ENCODE data around the gene CAB39L. TPM values are rescaled to one million over a fixed set of nuclear protein-coding genes. Genes with fewer than 3 reads are reported as not detected.

Gene CAB39L
- total RNA-seq, 1 donor from 2014 or later, result 5.8 TPM

DNA sequence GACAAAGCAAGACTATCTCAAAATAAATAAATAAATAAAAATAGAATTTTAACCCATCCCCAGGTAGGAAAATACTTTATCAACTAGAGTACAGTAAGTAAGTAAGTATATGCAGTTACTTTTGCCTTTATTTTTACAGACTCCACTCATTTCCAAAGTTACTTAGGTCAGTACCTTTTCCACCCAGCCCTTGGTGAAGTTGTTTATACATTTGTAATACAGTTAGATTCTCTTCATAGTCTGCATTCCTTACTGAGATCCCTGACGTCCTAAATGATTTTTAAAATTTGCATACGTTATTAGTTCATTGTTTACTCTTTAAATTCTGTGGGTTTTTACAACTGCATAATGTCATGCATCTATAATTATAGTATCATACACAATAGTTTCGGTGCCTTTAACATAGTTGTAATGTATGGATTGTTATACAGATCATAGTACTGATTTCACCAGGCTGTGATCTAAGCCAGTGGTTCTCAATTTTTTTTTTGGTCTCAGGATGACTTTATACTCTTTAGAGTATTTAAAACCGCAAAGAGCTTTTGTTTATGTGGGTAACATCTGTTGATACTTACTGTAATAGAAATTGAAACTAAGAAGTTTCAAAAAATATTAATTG is 10.6 kb upstream of the CAB39L start:
- intact Hi-C loops (cut with micrococcal nuclease), result loop anchor here (1.0 kb wide), 1 partner anchor 10 kb away; the partner anchor contains the start of genes CAB39L and SETDB2
- peaks cover 25% of the 10 kb centered on the region for H3K4me1 Mint-ChIP-seq (ENCODE audit: low read depth)
- H3K4me3 Mint-ChIP-seq (ENCODE audit: low read depth), result no peak overlapping the region
- DNase-seq (ENCODE audit: low spot score), result no peak
- no peaks in the 10 kb centered on the region for H3K9me3 Mint-ChIP-seq
- no peaks in the 10 kb centered on the region for H3K27me3 Mint-ChIP-seq (ENCODE audit: low read depth)
- peak overlapping the region; percentile 25 for H3K27ac Mint-ChIP-seq
- peaks cover 29% of the 10 kb centered on the region for H3K36me3 Mint-ChIP-seq (ENCODE audit: low read depth)

DNA sequence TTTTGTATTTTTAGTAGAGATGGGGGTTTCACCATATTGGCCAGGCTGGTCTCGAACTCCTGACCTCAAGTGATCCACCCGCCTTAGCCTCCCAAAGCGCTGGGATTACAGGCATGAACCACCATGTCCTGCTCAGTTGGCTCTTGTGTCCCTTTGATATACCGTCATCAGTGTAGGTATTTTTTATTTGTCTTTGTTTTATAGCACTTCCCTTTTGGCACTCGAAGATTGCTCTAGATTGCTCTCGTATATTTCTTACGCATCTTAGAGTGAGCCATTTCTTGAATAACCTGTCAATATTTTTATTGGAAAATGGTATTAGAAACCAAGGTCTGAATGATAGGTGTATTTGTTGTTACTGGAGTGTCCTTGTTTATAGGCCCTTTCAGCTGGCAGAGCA is 9.6 kb upstream of the CAB39L start:
- Mint-ChIP-seq H3K4me1 (ENCODE audit: low read depth) (peaks cover 33% of the 10 kb centered on the region), H3K36me3 (ENCODE audit: low read depth) (peaks cover 38% of the 10 kb centered on the region), H3K27me3 (ENCODE audit: low read depth) (no peaks in the 10 kb centered on the region), H3K4me3 (ENCODE audit: low read depth) (no peak overlapping the region), H3K9me3 (no peaks in the 10 kb centered on the region), H3K27ac (no peak overlapping the region)
- intact Hi-C loops (cut with micrococcal nuclease), result no loop called here
- no peak for DNase-seq (ENCODE audit: low spot score)

DNA sequence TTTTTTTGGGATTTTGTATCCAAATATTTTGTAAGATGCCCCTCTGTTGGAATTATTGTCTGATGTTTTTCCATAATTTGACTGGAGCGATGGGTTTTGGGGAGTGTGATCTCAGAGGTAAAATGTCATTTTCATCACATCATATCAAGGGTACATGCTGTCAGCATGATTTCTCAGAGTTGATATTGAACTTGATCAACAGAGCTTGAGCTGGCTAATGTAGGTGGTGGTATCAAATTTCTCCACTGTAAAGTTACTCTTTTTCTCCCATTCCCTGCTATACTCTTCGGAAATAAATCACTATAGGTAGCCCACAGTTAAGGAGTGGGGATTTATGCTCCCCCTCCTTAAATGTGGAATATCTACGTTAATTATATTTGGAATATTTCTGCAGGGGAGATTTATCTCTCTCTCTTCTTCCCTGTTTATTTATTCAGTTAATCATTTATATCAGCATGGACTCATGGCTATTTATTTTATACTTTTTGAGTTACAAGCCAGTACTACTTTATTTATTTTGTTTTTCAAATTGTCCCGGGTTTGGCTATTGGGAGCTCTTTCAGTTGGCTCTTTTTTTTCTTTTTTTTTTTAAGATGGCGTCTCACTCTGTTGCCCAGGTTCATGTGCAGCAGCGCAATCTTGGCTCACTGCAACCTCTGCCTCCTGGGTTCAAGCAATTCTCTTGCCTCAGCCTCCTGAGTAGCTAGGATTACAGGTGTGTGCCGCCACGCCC is 9.0 kb upstream of the CAB39L start:
- H3K4me3 Mint-ChIP-seq (ENCODE audit: low read depth), result no peak overlapping the region
- H3K27me3 Mint-ChIP-seq (ENCODE audit: low read depth), result no peaks in the 10 kb centered on the region
- H3K4me1 Mint-ChIP-seq (ENCODE audit: low read depth), result peaks cover 38% of the 10 kb centered on the region
- intact Hi-C loops (cut with micrococcal nuclease), result no loop called here
- H3K36me3 Mint-ChIP-seq (ENCODE audit: low read depth), result peaks cover 38% of the 10 kb centered on the region
- H3K9me3 Mint-ChIP-seq, result no peaks in the 10 kb centered on the region
- DNase-seq (ENCODE audit: low spot score), result no peak
- no peak overlapping the region for H3K27ac Mint-ChIP-seq

DNA sequence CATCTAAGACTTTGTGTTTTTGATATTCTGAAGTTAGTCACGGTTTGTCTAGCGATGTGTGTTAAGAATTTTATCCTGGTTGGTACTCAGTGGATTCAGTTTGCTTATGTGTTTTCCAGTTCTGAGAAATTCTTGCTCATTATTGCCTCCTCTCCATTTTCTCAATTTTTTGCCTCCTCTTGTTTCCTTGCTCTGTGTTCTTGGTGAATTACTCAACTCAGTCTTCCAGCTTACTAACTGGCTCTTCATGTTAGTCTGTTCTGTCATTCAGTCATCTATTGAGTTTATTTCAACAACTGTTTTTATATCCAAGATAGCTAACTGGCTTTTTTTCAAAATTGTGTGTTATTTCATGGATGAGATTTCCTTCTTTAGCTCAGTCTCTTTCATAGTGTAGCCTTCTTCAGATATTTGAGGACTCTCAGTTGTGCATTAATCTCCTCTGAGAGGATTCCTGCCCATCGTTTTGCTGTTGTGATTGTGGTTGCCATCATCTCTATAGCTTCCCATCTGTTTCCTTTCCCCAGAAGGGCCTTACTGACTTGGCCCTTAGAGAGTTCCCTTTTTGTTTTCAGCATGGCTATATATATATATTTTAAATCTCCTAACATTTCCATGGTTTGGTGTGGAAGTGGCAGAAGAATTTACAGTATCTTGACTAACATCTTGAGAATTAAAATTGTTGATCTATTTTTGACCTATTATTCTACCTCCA is 6.4 kb upstream of the CAB39L start:
- H3K9me3 Mint-ChIP-seq, result no peaks in the 10 kb centered on the region
- H3K4me1 Mint-ChIP-seq (ENCODE audit: low read depth), result peaks cover 50% of the 10 kb centered on the region
- H3K4me3 Mint-ChIP-seq (ENCODE audit: low read depth), result no peak overlapping the region
- no peaks in the 10 kb centered on the region for H3K27me3 Mint-ChIP-seq (ENCODE audit: low read depth)
- no peak for DNase-seq (ENCODE audit: low spot score)
- H3K27ac Mint-ChIP-seq, result peak overlapping the region; percentile 61
- H3K36me3 Mint-ChIP-seq (ENCODE audit: low read depth), result peaks cover 38% of the 10 kb centered on the region
- intact Hi-C loops (cut with micrococcal nuclease), result no loop called here

DNA sequence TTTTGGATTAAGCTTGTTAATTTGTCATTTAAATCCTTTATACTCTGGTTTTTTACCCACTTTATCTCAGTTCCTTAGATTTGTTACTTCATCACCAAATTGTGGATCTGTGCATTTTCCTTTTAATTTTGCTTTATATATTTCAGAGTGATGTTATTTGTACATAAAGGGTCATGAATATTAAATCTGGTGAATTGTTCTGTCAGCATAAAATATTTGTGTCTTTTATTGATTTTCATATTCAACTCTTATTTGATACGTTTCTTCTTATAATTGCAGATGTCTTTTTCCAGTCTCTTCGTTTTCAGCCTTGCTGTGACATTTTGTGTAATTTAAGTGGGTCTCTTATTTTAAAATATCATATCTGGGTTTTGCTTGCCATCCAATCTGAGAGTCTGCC is 4.9 kb upstream of the CAB39L start:
- no peaks in the 10 kb centered on the region for H3K9me3 Mint-ChIP-seq
- H3K27ac Mint-ChIP-seq, result no peak overlapping the region
- H3K27me3 Mint-ChIP-seq (ENCODE audit: low read depth), result no peaks in the 10 kb centered on the region
- DNase-seq (ENCODE audit: low spot score), result no peak
- no peak overlapping the region for H3K4me3 Mint-ChIP-seq (ENCODE audit: low read depth)
- H3K4me1 Mint-ChIP-seq (ENCODE audit: low read depth), result peaks cover 46% of the 10 kb centered on the region
- intact Hi-C loops (cut with micrococcal nuclease), result loop anchor here (10.0 kb wide), 3 partner anchors 136 to 474 kb away; partner anchors contain the start of genes FNDC3A and RCBTB1
- peaks cover 38% of the 10 kb centered on the region for H3K36me3 Mint-ChIP-seq (ENCODE audit: low read depth)

DNA sequence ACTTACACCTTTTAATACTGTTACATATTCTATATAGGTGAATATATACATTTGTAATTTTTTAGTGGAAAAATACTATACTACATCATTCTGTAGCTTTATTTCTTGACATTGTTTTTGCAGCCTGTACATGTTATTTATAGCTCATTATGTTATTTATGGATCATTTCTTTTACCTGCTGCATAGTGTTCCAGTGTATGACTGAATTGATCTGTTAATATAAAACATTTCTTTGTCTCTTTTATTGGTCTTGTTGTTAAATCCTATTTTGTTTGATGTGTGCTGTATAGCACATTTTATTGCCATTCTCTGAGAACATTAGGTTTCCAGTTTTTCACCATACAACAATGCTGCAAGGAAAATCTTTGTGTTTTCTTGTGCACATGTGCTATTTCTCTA is 2.6 kb upstream of the CAB39L start:
- Mint-ChIP-seq H3K36me3 (ENCODE audit: low read depth) (peaks cover 27% of the 10 kb centered on the region), H3K4me3 (ENCODE audit: low read depth) (peak overlapping the region; percentile 73)

DNA sequence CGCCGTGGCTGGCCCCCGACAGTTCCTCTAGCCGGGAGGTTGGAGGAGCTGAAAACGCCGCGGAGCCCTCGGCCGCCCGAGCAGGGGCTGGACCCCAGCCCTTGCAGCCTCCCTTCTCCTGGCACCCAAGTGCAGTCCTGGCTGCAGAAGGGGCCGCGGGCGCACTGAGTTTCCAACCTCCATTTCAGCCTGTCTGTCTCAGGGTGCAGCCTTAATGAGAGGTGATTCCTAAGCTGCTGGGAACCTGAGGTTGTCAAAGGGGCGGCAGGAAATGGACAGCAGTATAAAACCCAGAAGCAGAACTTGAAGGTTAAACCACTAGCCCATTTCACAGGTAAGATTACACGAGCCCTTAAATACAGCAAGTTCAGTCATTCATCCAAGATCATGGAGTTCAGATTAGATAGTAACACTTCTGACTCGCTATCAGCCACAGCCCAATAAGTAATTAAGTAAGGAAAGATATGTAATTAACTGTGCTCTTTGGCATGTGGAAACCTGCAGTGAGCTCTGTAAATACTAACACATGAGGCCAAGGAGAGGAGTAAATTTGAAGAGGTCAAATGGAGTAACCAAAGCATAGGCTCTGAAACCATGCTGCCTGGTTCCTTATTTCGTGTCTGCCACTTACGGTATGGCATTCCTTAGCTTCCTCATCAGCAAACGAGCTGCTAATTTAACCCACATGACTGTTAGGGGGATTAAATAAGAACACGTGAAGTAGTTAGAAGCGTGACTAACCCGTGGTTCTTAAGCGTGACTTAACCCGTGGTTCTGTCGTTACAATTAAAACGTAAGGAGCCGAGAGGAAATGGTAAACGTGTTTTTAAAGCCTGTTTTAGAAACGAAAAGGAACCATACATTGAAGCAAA is 896 bp upstream of the CAB39L start:
- intact Hi-C loops (cut with micrococcal nuclease), result loop anchor here (1.0 to 10.0 kb wide), 11 partner anchors 10 to 683 kb away; partner anchors contain the start of genes CDADC1, FNDC3A, KPNA3 and PHF11
- Mint-ChIP-seq H3K4me3 (ENCODE audit: low read depth) (peak overlapping the region; percentile 95), H3K27ac (peak overlapping the region; percentile 99), H3K4me1 (ENCODE audit: low read depth) (peaks cover 57% of the 10 kb centered on the region), H3K36me3 (ENCODE audit: low read depth) (peaks cover 20% of the 10 kb centered on the region), H3K9me3 (no peaks in the 10 kb centered on the region), H3K27me3 (ENCODE audit: low read depth) (peaks cover 2% of the 10 kb centered on the region)
- DNase-seq (ENCODE audit: low spot score), result peak; percentile 13

More for the DNA sequence above, 2.6 kb upstream of the CAB39L start:
- H3K27ac Mint-ChIP-seq, result peak overlapping the region; percentile 65
- intact Hi-C loops (cut with micrococcal nuclease), result loop anchor here (10.0 kb wide), 3 partner anchors 138 to 472 kb away; partner anchors contain the start of genes FNDC3A and RCBTB1
- DNase-seq (ENCODE audit: low spot score), result no peak
- H3K27me3 Mint-ChIP-seq (ENCODE audit: low read depth), result no peaks in the 10 kb centered on the region
- H3K9me3 Mint-ChIP-seq, result no peaks in the 10 kb centered on the region
- H3K4me1 Mint-ChIP-seq (ENCODE audit: low read depth), result peaks cover 60% of the 10 kb centered on the region

DNA sequence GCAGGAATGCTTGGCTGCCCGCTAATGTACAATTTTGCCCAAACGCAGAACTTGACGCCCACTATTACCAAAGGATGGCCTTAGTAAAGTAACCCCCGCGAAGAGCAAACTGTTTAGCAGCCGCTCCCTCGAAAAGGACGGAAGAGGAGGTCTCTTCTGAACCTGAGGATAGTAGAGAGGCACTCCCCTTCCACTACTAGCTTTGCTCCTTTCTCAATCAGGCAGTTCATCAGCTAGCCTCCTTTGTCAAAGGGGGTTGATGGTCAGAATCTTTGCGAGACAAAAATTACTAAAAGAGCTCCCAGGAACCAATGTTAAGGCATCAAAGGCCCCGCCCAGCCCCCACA is 534 bp downstream of the CAB39L start:
- no peak for DNase-seq (ENCODE audit: low spot score)
- H3K36me3 Mint-ChIP-seq (ENCODE audit: low read depth), result peaks cover 9% of the 10 kb centered on the region
- H3K4me3 Mint-ChIP-seq (ENCODE audit: low read depth), result peak overlapping the region; percentile 95
- no peaks in the 10 kb centered on the region for H3K9me3 Mint-ChIP-seq
- H3K27ac Mint-ChIP-seq, result peak overlapping the region; percentile 99
- intact Hi-C loops (cut with micrococcal nuclease), result loop anchor here (5.0 to 10.0 kb wide), 8 partner anchors 141 to 684 kb away; partner anchors contain the start of genes CDADC1, FNDC3A and RCBTB1
- H3K4me1 Mint-ChIP-seq (ENCODE audit: low read depth), result peaks cover 44% of the 10 kb centered on the region
- H3K27me3 Mint-ChIP-seq (ENCODE audit: low read depth), result peaks cover 9% of the 10 kb centered on the region

DNA sequence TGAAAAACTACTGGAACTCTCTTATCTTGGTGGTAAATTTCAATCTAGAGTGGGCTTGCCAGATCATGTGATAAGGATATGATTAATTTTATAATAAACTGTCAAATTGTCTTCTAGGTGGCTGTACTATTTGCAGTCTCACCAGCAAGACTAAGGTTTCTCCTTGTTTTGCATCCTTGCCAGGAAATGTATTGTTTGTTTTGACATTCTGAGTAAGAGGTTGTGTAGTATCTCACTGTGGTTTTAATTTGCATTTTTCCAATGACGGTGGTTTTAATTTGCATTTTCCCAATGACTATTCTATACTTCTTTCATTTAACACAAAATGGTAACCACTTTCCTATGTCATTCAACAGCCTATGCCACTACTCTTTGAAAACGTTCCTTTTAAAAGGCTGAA is 2.0 kb downstream of the CAB39L start:
- Mint-ChIP-seq H3K4me1 (ENCODE audit: low read depth) (peaks cover 34% of the 10 kb centered on the region), H3K4me3 (ENCODE audit: low read depth) (peak overlapping the region; percentile 17), H3K27ac (peak overlapping the region; percentile 74), H3K36me3 (ENCODE audit: low read depth) (peaks cover 9% of the 10 kb centered on the region), H3K27me3 (ENCODE audit: low read depth) (peaks cover 13% of the 10 kb centered on the region), H3K9me3 (no peaks in the 10 kb centered on the region)
- intact Hi-C loops (cut with micrococcal nuclease), result loop anchor here (5.0 to 10.0 kb wide), 8 partner anchors 140 to 685 kb away; partner anchors contain the start of genes CDADC1, FNDC3A and RCBTB1
- DNase-seq (ENCODE audit: low spot score), result no peak

DNA sequence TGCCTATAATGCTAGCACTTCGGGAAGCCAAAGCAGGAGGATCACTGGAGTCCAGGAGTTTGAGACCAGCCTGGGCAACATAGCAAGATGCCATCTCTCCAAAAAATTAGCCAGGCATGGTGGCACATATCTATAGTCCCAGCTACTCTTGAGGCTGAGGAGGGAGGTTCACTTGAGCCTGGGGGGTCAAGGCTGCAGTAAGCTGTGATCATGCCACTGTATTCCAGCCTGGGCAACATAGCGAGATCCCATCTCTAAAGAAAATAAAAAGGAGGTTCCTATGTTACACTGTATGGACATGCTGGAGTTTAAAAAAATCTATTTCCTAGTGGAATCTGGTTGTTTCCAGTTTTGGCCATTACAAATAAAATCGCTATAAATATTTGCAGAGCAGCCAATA is 2.6 kb downstream of the CAB39L start:
- H3K4me3 Mint-ChIP-seq (ENCODE audit: low read depth), result no peak overlapping the region

DNA sequence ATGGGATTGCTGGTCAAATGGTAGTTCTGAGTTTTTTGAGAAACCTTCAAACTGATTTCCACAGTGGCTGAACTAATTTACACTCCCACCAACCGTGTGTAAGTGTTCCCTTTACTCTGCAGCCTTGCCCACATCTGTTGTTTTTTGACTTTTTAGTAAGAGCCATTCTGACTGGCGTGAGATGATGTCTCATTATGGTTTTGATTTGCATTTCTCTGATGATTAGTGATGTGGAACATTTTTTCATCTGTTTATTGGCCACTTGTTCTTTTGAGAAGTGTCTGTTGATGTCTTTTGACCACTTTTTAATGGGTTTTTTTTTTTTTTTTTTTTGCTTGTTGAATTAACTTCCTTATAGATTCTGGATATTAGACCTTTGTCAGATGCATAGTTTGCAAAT is 4.3 kb downstream of the CAB39L start:
- Mint-ChIP-seq H3K36me3 (ENCODE audit: low read depth) (peaks cover 5% of the 10 kb centered on the region), H3K4me3 (ENCODE audit: low read depth) (no peak overlapping the region), H3K27me3 (ENCODE audit: low read depth) (peaks cover 13% of the 10 kb centered on the region), H3K4me1 (ENCODE audit: low read depth) (peaks cover 23% of the 10 kb centered on the region), H3K9me3 (no peaks in the 10 kb centered on the region), H3K27ac (no peak overlapping the region)
- DNase-seq (ENCODE audit: low spot score), result no peak
- intact Hi-C loops (cut with micrococcal nuclease), result loop anchor here (5.0 to 10.0 kb wide), 8 partner anchors 137 to 688 kb away; partner anchors contain the start of genes CDADC1, FNDC3A and RCBTB1

More for the DNA sequence above, 2.6 kb downstream of the CAB39L start:
- intact Hi-C loops (cut with micrococcal nuclease), result loop anchor here (5.0 to 10.0 kb wide), 8 partner anchors 139 to 686 kb away; partner anchors contain the start of genes CDADC1, FNDC3A and RCBTB1
- H3K36me3 Mint-ChIP-seq (ENCODE audit: low read depth), result peaks cover 9% of the 10 kb centered on the region
- no peak overlapping the region for H3K27ac Mint-ChIP-seq
- H3K9me3 Mint-ChIP-seq, result no peaks in the 10 kb centered on the region
- no peak for DNase-seq (ENCODE audit: low spot score)
- H3K4me1 Mint-ChIP-seq (ENCODE audit: low read depth), result peaks cover 29% of the 10 kb centered on the region
- H3K27me3 Mint-ChIP-seq (ENCODE audit: low read depth), result peaks cover 13% of the 10 kb centered on the region

DNA sequence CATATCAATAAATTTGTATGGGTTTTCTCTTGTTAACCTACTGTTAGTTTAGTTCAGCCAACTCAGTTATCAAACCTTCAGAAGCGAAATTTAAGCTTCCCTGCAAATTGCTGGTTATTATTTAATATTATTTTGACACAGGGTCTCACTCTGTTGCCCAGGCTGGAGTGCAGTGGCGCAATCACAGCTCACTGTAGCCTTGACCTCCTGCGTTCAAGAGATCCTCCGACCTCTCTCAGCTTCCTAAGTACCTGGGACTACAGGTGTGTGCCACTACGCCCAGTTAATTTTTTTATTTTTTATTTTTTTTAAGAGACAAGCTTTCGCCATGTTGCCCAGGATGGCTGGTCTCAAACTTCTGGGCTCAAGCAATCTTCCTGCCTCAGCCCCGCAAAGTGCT is 6.2 kb downstream of the CAB39L start:
- peaks cover 5% of the 10 kb centered on the region for H3K36me3 Mint-ChIP-seq (ENCODE audit: low read depth)
- no peak overlapping the region for H3K27ac Mint-ChIP-seq
- intact Hi-C loops (cut with micrococcal nuclease), result no loop called here
- no peak overlapping the region for H3K4me3 Mint-ChIP-seq (ENCODE audit: low read depth)
- H3K9me3 Mint-ChIP-seq, result no peaks in the 10 kb centered on the region
- H3K4me1 Mint-ChIP-seq (ENCODE audit: low read depth), result peaks cover 15% of the 10 kb centered on the region
- H3K27me3 Mint-ChIP-seq (ENCODE audit: low read depth), result peaks cover 13% of the 10 kb centered on the region
- DNase-seq (ENCODE audit: low spot score), result no peak
